ENCODE data around the gene SLC19A1.

- TF ChIP-seq POLR2A (IDR thresholded peaks at IDR 0.05) (no peak), CTCF (IDR thresholded peaks at IDR 0.05) (no peak)
Observed at GRCh38 chr21:45498646-45499000, 43.6 kb downstream of the SLC19A1 start.
